HS-5 (cell line): ENCODE measurements around the gene IL2.
A peak's percentile ranks its signal among the peaks of the same experiment; 100 is the strongest.

Experiments
- DNase-seq: peaks from one replicate; pipeline ENCODE4 v3.0.0-alpha.2; 2012; ENCODE audit warnings: low read depth

IL2 gene

GRCh38 chr4:122456231-122457116 is at the start of gene IL2:
TSS of gene IL2 (minus strand) at chr4:122456725. CDS start at chr4:122456440, 285 bp downstream.
- no peak for DNase-seq

GRCh38 chr4:122503214-122503613 is 46.7 kb upstream of the IL2 start:
- DNase-seq: no peak

GRCh38 chr4:122500852-122501501 is 44.5 kb upstream of the IL2 start:
- no peak for DNase-seq

DNA sequence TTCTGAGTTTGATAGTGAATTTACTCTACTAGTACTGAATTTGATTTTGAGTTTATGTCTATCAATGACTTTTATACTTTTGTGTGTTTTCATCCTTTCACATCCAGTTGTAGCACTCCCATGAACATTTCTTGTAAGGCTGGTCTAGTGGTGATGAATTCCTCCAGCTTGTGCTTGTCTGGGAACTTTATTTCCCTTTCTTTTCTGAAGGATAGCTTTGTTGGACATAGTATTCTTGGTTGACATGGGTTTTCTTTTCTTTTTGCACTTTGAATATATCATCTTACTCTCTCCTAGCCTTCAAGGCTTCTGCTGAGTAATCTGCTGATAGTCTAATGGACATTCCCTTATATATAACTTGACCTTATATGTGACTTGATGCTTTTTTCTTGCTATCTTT is 32.5 kb upstream of the IL2 start:
- no peak for DNase-seq

- DNase-seq: no peak
These were observed 27.0 kb upstream of the IL2 start for GRCh38 chr4:122483481-122483880.

DNA sequence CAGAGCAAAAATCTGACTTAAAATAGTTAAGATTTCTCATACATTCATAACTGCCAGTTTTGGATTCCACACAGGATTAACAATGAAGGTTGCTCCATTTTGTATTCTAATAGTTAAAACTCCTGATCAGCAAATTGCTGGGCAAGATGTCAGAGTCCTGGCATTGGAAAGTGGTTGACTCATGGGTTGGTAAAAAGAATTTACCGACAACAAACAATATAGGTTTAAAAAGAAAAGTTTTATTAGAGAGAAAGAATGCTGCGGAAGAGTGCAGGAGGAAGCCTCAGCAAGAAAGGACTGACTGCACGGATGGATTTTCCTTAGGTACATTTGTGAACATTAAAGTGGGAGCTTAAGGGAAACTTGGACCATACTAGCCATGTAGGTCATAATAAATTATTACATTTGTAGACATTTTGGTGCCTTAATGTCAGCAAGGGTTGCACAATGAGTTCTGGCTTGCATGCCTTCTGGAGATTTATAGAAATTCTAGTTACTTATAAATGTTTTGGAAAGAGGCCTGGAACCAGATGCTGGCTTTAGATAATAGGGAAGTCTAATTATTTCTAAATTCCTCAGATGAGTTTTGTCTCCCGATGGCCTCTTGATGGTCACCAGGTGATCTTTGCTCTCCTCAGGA is 25.4 kb upstream of the IL2 start:
- DNase-seq: peak; percentile 5

DNA sequence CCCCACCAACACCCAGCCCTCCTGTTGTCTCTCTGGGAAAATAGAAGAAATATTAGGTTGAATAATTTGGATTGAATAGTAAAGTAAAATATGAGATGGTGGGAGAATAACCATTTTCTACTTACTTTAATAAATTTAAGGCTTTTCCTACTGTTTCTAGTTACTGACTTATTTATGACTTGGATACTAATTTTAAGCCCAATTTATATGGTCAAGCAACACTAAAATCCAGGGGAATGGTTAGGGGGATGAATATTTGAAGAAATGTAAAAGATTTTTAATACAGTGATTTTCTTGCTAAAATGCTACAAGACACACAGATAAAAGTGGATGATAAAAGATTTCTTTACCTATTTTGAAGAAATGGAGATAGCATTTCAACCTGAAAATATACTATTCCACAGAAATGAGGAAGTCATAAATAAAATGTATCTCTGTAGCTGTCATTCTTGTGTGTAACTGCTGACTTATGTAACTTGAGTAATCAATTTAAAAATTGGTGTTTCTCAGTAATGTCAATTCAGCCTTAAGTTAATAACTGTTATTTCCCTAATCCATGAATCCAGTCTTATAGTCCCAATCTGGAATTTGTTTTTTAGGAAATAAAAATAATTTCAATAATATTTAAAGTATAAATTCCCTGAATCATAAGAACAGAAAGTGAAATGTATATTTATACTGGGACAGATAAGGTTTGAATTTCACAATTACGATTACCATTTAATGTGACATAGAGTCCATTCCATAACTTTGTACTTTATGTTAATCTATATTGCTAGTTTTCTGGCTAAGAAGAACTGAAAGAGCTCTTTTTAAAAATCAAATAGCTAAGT is 24.3 kb upstream of the IL2 start:
- DNase-seq: no peak

GRCh38 chr4:122479935-122480416 is 23.5 kb upstream of the IL2 start:
- DNase-seq: no peak

DNA sequence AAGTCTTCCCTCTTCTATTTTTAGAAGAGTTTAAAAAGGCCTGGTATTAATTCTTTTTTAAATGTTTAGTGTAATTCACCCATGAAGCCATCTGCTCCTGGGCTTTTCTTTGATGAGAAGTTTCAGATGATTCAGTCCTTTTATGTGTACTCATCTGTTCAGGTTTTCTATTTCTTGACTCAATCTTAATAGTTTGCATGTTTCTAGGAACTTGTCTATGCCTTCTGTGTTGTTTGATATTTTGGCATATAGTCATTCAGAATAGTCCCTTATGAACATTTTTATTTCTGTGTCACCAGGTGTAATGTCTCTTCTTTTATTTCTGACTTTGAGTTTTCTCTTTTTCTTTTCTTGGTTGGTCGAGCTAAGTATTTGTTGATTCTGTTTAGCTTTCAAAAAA is 20.2 kb upstream of the IL2 start:
- no peak for DNase-seq

DNA sequence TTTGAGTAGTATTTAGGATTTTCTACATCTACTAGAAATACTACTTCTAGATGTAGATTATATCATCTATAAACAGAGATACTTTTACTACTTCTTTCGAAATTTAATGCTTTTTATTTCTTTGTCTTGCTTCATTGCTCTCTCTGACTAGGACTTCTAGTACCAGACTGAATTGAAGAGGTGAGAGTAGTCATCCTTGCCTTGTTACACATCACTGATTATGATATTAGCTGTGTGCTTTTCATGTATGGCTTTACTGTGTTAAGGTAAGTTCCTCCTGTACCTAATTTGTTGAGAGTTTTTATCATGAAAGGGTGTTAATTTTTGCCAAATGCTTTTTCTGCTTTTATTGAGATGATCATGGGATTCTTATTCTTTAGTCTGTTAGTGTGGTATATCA is 19.6 kb upstream of the IL2 start:
- DNase-seq: no peak

DNA sequence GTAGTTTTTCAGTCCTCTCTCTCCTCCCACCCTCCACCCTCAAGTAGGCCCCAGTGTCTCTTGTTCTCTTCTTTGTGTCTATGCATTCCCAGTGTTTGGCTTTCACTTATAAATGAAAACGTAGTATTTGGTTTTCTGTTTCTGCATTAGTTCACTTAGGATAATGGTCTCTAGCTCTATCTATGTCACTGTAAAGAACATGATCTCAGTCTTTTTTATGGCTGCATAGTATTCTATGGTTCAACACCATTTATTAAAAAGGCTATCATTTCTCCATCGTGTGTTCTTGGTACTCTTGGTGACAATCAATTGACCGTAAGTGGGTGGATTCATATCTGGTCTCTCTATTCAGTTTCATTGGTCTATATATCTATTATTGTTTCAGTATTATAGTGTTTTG is 18.7 kb upstream of the IL2 start:
- DNase-seq: no peak

- no peak for DNase-seq
These were observed 12.9 kb upstream of the IL2 start for GRCh38 chr4:122469457-122469856.

- DNase-seq: no peak
These were observed 2.1 kb upstream of the IL2 start for GRCh38 chr4:122458625-122459024.

DNA sequence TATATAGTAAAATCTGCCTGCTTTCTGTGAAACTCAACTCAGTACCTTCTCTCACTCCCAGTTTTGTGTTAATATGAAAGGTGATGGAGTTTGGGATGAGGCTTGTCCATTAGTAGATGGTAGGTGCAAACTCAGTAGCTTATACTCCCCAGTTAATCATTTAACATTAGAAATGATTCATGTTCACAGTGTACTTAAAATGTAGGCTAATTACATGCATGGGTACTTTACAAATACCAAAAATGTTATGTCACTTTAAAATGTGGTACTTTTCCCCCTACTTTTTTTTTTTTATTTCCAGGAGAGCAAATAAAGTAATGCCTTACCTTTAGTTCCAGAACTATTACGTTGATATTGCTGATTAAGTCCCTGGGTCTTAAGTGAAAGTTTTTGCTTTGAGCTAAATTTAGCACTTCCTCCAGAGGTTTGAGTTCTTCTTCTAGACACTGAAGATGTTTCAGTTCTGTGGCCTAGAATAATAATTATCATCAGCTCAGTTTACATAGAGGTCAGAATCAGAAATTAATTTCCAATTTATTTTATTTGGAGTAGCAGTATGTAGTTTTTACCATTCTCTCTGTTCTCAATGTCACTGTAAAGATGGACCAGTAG is 3.0 kb downstream of the IL2 start:
- no peak for DNase-seq

DNA sequence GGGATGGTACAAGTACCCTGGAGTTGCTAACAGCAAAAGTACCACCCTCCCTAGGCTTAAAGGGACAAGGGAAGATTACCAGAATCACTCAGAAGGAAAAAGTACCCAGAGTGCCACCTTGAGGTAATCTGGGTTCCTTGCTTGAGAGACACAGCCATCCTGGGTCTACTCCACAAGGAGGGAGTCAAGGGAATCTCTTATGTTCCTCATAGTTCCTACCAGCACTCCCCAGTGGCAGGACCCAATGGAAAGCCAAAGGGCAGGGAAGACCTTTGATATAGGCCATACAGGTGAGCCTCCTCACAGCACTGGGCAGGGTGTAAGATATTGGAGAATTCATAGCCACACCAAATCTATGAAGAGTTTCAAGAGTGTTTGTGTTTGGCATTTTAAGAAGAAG is 5.7 kb downstream of the IL2 start:
- DNase-seq: peak; percentile 3

DNA sequence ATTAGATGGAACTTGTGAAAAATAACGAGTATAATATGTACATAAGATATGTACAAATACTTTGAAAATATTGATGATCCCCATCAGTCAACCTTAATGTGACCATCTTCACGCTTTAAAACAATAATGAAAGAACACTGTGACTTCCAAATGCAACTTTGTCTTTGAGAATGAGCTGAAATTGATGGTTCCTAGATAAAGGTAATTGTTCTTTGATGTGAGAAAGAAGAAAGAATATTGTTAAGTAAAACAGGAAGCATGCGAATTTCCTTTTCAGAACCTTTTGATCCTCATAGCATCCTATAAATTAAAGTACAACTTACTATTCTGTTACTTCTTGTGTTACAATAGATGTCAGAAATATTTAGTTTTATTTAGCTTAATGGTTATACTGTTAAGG is 22.2 kb downstream of the IL2 start:
- DNase-seq: no peak

- DNase-seq: no peak
These were observed 25.2 kb downstream of the IL2 start for GRCh38 chr4:122431351-122431750.

DNA sequence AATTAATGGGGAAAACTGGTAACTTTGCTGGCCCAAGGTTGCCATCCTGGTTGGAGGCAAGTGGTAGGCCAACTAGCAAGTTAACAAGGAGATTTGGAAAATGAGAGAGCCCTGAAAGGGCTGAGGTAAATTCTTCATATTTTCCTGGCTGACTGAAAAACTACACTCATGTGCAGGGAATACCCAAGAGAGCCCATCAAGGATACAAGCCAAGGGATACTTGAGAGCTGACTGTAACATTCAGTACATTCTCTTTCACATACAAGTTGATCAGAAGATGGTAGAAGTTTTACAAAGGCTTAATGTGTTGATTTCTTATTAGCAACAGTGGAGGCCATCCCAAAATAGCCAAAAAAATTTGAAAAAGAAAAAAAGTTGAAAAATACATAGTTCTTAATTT is 33.3 kb downstream of the IL2 start:
- no peak for DNase-seq

DNA sequence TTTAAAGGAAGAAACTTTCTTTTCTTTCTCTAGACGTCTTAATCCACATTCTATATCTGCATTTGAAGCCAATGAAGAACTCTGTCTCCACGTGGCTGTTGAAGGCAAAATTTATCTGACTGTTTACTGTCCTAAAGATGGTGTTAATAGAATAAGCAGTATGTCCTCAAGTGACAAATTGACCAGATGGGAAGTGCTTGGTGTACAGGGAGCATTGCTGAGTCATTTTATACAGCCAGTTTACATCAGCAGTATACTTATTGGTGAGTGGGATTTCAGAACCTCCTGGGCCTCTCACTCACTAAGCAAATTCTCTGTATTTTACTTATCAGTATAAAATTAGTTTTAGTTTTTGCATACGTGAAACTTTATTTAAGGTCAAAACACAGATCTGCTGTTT is 44.0 kb downstream of the IL2 start:
- DNase-seq: no peak

DNA sequence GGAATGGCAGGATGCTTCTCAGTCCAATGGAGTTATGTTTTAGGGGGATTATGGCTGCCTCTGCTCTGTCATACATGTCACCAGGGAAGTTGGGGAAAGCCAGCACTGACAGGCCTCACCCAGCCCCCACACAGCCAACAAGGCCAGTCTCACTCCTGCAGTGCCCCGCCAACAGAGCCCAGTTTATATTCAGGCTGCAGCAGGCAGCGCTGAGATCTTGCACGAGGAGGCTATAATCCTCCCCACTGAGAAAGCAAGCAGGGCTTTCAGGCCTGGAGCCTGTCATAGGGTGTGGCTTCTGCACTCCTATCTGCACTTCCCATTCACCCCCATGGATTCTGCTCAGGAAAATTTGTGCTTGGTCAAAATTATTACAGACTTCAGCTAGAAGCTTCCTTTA is 52.7 kb downstream of the IL2 start:
- DNase-seq: no peak
